ENCODE results near the gene MUSTN1. TPM values are rescaled to one million over a fixed set of nuclear protein-coding genes. Genes with fewer than 3 reads are reported as not detected.

MUSTN1 gene
- total RNA-seq, 2 donors from 2014 or later: 3.2 to 4.2 TPM

DNA sequence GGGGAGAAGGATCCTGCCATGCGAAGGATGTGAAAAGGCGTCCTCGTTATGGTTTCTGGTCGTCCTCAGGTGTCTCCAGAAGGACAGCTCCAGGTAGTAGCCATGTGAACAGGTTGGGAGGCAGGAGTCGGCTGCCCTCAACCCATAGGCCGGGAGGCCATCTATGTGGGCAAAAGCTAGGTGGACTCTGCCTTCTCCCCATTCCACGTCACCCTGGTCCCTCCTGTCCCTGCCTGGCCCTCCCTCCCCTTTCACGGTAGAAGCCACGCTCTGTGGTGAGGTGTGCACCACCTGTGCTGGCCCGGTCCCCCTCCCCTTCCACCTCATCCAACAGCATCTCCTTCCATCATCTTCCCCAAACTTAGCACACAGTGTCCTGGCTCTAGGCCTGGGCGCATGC lies 23.9 kb downstream of the MUSTN1 start:
- H3K9me3 ChIP-seq (ENCODE audit: control insufficient read depth, low read length): no peaks in the 10 kb centered on the region
- WGBS, 2 experiments (ENCODE audit: insufficient coverage in 1 of 2, insufficient read length in 1 of 2): 90 to 97% methylated on average over 5 to 11 of the region's 11 CpGs
- no peak overlapping the region for H3K4me3 ChIP-seq (ENCODE audit: low read length)
- no peaks in the 10 kb centered on the region for H3K27me3 ChIP-seq (ENCODE audit: control insufficient read depth, insufficient read depth, low read length, poor library complexity, severe bottlenecking)
- no peaks in the 10 kb centered on the region for H3K36me3 ChIP-seq (ENCODE audit: control insufficient read depth, insufficient read depth, low read length)
- Mint-ChIP-seq H3K27ac (no peak overlapping the region), H3K4me3 (no peak overlapping the region), H3K27me3 (ENCODE audit: insufficient read depth) (peaks cover 12% of the 10 kb centered on the region), H3K9me3 (no peaks in the 10 kb centered on the region), H3K36me3 (ENCODE audit: low read depth) (no peaks in the 10 kb centered on the region), H3K4me1 (no peaks in the 10 kb centered on the region)
- DNase-seq: no peak
- no peaks in the 10 kb centered on the region for H3K4me1 ChIP-seq (ENCODE audit: control insufficient read depth, insufficient read depth, low read length)
- no peak overlapping the region for H3K27ac ChIP-seq (ENCODE audit: low read depth, low read length)
- no peak overlapping the region for H3K9ac ChIP-seq (ENCODE audit: extremely low read depth, low read length, poor library complexity, severe bottlenecking)
- TF ChIP-seq, protein P1, sequence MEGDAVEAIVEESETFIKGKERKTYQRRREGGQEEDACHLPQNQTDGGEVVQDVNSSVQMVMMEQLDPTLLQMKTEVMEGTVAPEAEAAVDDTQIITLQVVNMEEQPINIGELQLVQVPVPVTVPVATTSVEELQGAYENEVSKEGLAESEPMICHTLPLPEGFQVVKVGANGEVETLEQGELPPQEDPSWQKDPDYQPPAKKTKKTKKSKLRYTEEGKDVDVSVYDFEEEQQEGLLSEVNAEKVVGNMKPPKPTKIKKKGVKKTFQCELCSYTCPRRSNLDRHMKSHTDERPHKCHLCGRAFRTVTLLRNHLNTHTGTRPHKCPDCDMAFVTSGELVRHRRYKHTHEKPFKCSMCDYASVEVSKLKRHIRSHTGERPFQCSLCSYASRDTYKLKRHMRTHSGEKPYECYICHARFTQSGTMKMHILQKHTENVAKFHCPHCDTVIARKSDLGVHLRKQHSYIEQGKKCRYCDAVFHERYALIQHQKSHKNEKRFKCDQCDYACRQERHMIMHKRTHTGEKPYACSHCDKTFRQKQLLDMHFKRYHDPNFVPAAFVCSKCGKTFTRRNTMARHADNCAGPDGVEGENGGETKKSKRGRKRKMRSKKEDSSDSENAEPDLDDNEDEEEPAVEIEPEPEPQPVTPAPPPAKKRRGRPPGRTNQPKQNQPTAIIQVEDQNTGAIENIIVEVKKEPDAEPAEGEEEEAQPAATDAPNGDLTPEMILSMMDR (conservative IDR thresholded peaks at IDR 0.05): no peak

DNA sequence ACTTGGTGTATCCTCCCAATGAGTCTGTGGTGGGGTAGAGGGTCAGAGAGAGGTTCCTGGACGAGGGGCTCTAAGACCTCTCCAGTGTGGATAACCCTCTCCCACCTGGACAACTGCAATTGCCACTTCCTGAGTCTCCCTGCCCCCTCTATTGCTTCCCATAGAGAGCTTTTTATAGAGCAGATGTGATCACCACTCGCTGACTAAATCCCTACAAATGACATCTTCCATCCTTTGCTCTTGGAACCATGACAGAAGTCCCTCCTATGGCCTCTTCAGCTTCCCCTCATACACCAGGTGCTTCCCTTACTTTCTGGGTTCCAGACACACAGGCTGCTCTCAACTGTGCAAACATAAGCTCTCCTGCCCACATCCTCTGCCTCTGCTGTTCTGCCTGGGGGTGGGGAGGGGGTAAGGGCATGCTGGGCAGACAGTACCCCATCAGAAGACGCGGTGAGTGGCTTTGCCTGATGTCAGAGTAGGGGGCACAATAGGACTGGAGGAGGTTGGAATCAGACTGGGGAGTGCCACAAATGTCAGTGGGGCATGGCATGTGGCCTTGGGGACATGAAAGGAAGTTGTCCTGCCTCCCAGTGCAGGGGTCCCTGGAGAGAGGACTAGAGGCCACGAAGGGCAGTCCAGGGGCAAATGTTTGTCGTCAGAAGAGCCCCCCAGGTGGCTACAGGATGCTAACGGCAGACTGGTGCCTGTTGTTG lies 25.0 kb downstream of the MUSTN1 start:
- no peak for DNase-seq
- no peaks in the 10 kb centered on the region for H3K9me3 ChIP-seq (ENCODE audit: control insufficient read depth, low read length)
- Mint-ChIP-seq H3K9me3 (no peaks in the 10 kb centered on the region), H3K36me3 (ENCODE audit: low read depth) (no peaks in the 10 kb centered on the region), H3K4me1 (no peaks in the 10 kb centered on the region), H3K27ac (no peak overlapping the region), H3K27me3 (ENCODE audit: insufficient read depth) (peaks cover 12% of the 10 kb centered on the region), H3K4me3 (no peak overlapping the region)
- H3K27me3 ChIP-seq (ENCODE audit: control insufficient read depth, insufficient read depth, low read length, poor library complexity, severe bottlenecking): no peaks in the 10 kb centered on the region
- H3K36me3 ChIP-seq (ENCODE audit: control insufficient read depth, insufficient read depth, low read length): no peaks in the 10 kb centered on the region
- no peaks in the 10 kb centered on the region for H3K4me1 ChIP-seq (ENCODE audit: control insufficient read depth, insufficient read depth, low read length)
- H3K4me3 ChIP-seq (ENCODE audit: low read length): no peak overlapping the region
- WGBS, 2 experiments (ENCODE audit: insufficient coverage in 1 of 2, insufficient read length in 1 of 2): 79 to 90% methylated on average over 6 to 7 of the region's 7 CpGs
- no peak overlapping the region for H3K9ac ChIP-seq (ENCODE audit: extremely low read depth, low read length, poor library complexity, severe bottlenecking)
- no peak overlapping the region for H3K27ac ChIP-seq (ENCODE audit: low read depth, low read length)
- TF ChIP-seq, protein P1 (conservative IDR thresholded peaks at IDR 0.05): no peak

DNA sequence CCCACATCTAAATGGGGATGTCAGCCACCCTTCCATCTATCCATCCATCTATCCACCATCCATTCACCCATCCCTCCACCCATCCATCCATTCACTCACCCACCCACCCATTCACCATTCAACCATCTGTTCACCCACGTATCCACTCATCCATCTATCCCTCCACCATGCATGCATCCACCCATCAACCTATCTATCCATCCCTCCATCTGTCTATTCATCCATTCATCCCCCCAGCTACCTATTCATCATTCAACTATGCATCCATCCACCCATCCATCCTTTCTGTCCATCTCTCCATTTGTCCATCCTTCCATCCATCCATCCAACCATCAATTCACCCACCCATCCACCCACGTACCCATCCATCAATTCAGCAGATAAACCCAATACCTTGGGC lies 25.7 kb downstream of the MUSTN1 start:
- DNase-seq: no peak
- Histone ChIP-seq H3K4me3 (ENCODE audit: low read length) (no peak overlapping the region), H3K27me3 (ENCODE audit: control insufficient read depth, insufficient read depth, low read length, poor library complexity, severe bottlenecking) (no peaks in the 10 kb centered on the region), H3K36me3 (ENCODE audit: control insufficient read depth, insufficient read depth, low read length) (no peaks in the 10 kb centered on the region), H3K4me1 (ENCODE audit: control insufficient read depth, insufficient read depth, low read length) (no peaks in the 10 kb centered on the region), H3K9me3 (ENCODE audit: control insufficient read depth, low read length) (no peaks in the 10 kb centered on the region), H3K9ac (ENCODE audit: extremely low read depth, low read length, poor library complexity, severe bottlenecking) (no peak overlapping the region), H3K27ac (ENCODE audit: low read depth, low read length) (no peak overlapping the region)
- Mint-ChIP-seq H3K4me3 (no peak overlapping the region), H3K27me3 (ENCODE audit: insufficient read depth) (peaks cover 12% of the 10 kb centered on the region), H3K36me3 (ENCODE audit: low read depth) (no peaks in the 10 kb centered on the region), H3K4me1 (no peaks in the 10 kb centered on the region), H3K9me3 (no peaks in the 10 kb centered on the region), H3K27ac (no peak overlapping the region)
- TF ChIP-seq, protein P1 (conservative IDR thresholded peaks at IDR 0.05): no peak
- WGBS, 2 experiments (ENCODE audit: insufficient coverage in 1 of 2, insufficient read length in 1 of 2): 78% methylated on average over 2 of the region's 2 CpGs
